HG02623 (cell line): ENCODE measurements around the gene DFFA.

ENCODE experiments used
- ATAC-seq: cut with Tn5 transposase; IDR thresholded peaks from one replicate; pipeline ENCODE4 v1.9.1; 2021; ENCODE audit warnings: moderate library complexity; ENCODE audit not compliant: unreplicated experiment

The DFFA gene

DNA sequence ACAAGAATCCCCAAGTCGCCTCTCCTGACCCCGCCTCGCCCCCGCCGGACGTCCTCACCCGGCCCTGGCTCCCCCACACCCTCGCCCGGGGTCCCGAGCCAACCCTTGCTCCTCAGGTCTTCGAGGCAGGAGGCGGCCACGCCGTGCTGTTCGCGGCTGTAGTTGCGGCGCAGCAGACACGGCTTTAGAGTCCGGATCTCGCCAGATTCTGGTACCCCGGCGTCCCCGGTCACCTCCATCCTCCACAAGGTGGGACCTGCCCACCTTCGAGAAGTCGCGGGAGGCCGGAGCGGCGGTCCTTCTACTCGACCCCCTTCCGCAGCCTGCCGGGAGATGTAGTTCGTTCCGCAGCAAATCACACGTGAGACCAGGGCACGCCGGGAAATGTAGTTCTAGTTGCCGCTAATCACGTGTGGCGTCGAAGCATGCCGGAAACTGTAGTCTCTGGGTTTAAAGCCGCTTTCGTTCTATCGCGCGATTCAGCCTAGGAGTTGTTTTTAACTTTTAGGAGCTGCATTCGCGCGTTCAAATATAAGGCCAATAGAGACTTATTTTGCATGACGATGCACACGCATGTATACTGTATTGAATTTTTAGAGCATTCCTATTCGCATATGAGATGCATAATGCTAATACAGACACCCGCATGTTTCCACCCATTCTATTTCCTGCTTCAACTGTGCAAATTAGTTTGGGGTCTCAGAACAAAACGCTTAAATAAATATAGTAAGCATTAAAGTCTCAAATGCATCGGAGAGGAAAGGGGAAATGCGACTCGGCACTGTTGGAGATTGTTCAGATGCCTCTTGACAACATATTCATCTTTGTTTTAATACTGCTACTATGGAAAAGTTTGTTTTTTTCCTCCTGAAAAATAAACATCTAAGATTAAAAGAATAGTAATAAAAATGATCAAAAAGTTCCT lies at the start of gene DFFA:
DFFA (minus strand) TSS at position 310 of the 925 bp plus-strand sequence; CDS start at position 239, 71 bp downstream.
- ATAC-seq: peak; percentile 70

- ATAC-seq: no peak
Measured at GRCh38 chr1:10521537-10522157, 49.3 kb upstream of the DFFA start.

GRCh38 chr1:10520952-10521351 lies 48.6 kb upstream of the DFFA start:
- ATAC-seq: no peak

DNA sequence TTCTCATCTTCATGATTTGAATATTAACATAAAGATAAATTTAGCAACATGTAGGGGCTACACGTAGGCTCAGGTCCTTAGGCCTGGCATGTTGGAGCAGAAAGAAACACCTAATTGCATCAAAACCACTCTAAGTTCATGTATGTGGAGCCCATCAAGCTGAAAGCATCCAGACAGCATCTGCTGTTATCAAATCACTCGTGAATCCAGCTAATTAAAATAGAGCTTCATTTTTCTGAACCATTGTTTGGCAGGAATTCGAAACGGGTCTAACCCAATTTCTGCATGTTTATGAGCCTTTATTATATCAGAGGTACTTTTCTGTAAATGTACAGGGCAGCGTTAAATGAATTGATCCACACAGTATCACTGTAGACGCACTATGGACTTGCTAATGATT lies 48.2 kb upstream of the DFFA start:
- ATAC-seq: no peak

DNA sequence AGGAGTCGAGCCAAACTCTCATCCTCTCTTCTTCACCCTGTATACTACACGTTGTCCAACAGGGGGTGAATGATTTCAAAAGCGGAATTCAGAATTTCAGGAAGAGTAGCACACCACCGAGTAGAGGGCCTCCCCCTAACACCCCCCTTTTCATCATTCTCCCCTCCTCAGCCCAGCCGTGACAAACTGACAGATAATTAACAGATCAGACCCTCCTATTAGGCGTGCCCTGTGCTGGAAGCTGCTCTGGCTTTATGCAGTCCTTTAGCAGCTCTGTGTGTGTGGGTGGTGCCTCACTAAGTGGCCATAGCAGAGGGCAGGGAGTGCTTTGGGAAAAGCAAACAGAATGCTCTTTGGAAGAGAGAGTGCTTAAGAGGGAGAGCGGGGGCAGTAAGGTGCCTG lies 46.7 kb upstream of the DFFA start:
- ATAC-seq: no peak

- ATAC-seq: no peak
Measured at GRCh38 chr1:10517677-10517982, 45.3 kb upstream of the DFFA start.

DNA sequence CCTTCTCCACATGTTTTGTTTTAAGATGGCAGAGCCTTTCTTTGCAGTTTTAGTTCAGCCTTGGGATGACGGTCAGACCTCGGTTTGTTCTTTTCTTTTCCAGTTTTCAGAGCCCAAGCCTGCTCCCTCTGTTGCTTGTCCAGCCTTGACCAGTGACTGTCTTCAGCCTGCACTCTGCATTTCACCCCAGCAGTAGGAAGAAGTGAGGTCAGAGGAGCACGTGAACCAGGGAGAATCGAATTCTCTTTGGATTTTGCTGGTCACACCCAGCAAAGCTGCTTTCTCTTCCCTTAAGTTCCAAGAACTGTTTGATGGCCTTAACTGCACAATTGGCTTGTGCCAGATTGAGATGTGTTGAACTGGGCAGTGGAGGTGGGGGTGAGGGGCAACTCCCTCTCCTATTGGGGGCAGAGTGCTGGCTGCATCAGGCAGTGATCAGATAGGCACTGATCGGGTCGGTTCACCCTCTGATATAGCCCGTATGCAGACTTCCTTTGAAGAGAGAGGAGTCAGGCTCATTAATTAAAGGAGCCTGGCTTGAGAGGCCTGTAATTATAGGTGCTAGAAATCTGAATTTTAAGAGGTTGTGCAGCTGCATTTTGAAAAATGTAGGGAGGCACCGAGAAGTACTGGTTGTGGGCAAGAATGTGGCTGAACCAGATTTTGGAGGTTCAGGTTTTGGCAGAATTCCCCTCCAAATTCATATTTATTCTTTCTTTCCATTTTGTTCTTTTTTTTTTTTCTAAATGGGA lies 44.8 kb upstream of the DFFA start:
- no peak for ATAC-seq

DNA sequence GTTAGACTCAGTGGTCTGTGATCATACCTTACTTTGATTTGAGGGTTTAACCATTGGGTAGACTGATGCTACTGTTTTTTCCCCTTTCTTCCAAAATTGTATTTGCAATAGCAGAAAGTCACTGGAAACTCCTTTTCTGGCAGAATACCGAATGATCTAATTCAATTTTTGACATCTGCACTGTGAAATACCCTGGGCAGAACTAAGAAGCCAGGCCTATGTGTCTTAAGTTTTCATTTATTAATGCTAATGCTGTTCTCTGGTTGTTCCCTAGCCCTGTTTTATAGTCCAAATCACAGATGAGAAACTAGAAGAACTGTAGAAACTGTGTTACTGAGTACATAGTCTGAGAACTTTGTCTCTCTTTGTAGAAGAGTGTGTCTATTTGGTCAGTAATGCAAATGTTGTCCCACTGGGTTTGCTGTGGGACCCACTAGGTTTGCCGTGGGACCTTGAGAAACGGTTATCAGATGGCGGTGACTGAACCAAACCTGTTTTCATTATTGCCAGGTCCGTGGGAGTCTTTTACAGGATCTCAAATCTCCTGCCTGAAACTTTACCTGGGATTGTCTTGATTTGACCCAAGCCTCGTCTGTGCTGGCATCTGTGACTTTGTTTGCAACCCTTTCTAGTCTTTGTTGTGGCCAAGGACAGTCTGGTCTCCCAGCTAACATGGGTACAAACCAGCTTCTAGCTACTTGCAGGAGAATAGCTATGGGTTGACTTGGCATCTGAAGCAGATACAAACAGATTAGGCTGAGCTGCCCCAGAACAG lies 43.8 kb upstream of the DFFA start:
- no peak for ATAC-seq

DNA sequence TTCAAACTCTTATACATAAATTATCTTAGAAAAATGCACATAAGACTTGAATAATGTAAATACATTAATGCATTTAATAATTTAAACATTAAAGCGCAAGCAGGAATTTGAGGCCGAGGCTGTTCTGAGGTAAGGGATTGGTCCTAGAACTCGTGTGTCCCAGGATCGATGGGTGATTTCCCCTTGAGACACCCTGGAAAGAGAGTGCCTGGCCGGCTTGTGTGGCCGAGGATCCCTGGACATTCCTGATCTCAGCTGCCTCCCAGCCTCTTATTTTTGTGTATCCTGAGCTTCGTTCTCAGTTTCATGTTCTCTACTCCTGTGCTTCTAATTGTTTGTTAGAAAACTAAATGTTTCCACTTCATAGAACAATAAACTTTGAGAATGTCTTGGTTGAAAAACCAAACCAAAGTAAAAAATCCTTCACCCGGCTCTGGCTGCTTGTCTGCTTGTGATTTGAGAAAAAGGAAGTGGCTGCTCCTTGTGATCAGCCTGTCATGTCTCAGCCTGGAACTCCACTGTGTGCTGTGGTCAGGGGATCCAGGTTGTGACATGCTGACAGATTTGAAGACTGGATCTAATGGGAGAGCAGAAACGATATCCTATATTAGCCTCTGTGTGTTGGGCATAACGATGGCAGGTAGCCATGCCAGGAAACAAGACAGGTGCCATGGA lies 43.1 kb upstream of the DFFA start:
- no peak for ATAC-seq

- ATAC-seq: no peak
Measured at GRCh38 chr1:10514490-10515235, 42.3 kb upstream of the DFFA start.

GRCh38 chr1:10513199-10513598 lies 40.9 kb upstream of the DFFA start:
- ATAC-seq: no peak

GRCh38 chr1:10511494-10511885 lies 39.2 kb upstream of the DFFA start:
- ATAC-seq: no peak

- ATAC-seq: peak; percentile 69
Measured at GRCh38 chr1:10510520-10511493, 38.5 kb upstream of the DFFA start.

DNA sequence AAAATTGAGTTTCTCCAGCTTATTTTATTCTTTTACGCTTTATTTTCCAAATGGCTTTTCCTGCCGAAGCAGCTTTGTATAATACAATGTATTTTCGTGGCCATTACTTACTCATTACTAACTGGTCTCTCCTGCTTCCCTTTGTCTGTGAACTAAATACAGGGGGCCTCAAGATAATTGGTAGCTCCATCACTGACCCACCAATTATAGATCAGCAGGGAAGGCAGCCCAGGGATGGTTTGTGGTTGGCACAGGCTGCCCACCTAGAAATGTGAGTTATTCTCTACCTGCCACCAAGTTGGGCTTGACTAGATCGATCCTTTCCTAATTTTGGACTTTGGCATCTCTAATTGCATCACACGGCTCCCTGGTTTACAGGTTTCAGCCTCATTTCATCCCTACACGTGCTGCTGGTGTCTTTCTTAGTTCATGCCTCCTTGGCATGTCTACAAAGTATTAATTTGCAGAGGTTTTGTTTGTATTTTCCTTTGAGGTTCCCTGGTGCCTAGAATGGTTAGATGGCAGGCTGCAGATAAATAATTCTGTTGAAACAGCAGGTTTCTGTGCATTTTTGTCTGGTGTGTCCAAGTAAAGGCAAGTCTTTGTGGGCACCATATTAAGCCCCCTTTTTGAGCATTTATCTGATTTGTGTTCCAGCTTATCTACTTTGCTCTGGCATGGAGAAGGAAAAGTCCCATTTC lies 37.6 kb upstream of the DFFA start:
- ATAC-seq: no peak

DNA sequence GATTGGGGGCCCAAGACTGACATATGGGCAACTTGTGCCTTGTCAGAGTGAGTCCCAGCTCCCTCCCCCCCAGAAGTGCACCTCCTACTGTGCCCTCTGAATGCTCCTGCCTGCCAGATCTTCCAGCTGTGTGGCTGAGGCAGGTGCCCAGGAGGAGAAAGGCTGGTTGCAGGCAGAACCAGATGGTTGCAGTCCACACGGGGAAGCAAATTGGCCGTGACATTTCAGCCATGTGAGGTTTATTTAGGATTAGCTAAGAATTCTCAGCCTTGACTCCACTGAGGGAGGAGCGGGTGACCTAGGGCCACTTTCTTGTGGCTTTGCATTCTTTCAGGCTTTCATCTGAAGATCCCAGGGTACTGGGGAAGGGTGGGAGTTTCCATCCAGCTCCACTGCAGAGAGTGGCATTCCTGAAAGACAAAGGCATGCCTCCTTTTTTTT lies 36.2 kb upstream of the DFFA start:
- ATAC-seq: no peak

- no peak for ATAC-seq
Measured at GRCh38 chr1:10507111-10507879, 35.0 kb upstream of the DFFA start.

- ATAC-seq: no peak
Measured at GRCh38 chr1:10506677-10507047, 34.3 kb upstream of the DFFA start.
